HCT116 (cell line): ENCODE measurements around the gene ERGIC1. TPM values are rescaled to one million over a fixed set of nuclear protein-coding genes. Genes with fewer than 3 reads are reported as not detected.

Experiments
- ATAC-seq: fragments of 200-7000 bp; cut with Tn5 transposase; 2 replicates; pipeline ENCODE4 v1.9.1; 2020; ENCODE audit warnings: mild to moderate bottlenecking, moderate library complexity
- BruUV-seq: library from RNA; stranded (reverse); fragments of 400-500 nt; replicated peaks from 2 replicates; lab custom pipeline; 2021; lab: Mats Ljungman, UMichigan
- CTCF ChIA-PET: fragments of 300-600 bp; sonication (Branson Sonifier 250); formaldehyde crosslinking; loops from one replicate; lab custom pipeline; 2021; ENCODE audit warnings: antibody characterized with exemption; lab: Charles Lee
- POLR2A ChIA-PET: fragments of 300-600, 350-600 bp; sonication (Branson Sonifier 250); formaldehyde crosslinking; loops from one replicate; lab custom pipeline; 2021; ENCODE audit warnings: antibody characterized with exemption; lab: Charles Lee
- RAD21 ChIA-PET, 2 experiments: fragments of 300-600 bp; sonication (Branson Sonifier 250); formaldehyde crosslinking; loops; one replicate each; lab custom pipeline; 2023; ENCODE audit warnings: low total read pairs in 2 of 2; ENCODE audit not compliant: uncharacterized antibody in 2 of 2, unreplicated experiment in 2 of 2, low non-redundant PET in 1 of 2; lab: Charles Lee
- DNase-seq: peaks from one replicate; pipeline ENCODE4 v3.0.0-alpha.2; 2010; ENCODE audit warnings: low read depth, low spot score
- H2AFZ ChIP-seq: fragments of 200-600 bp; shearing (Covaris generic), sonication (generic); 2 replicates; pipeline ENCODE4 v1.6.1; 2017; ENCODE audit warnings: low read depth, mixed run types, mixed read lengths, antibody characterized with exemption, low read length; ENCODE audit not compliant: poor library complexity, severe bottlenecking
- H3K27ac ChIP-seq: 2 replicates; pipeline ENCODE4 v1.5.1; 2012; ENCODE audit warnings: low read depth, low read length
- H3K27me3 ChIP-seq: fragments of 200-600 bp; sonication (generic); 2 replicates; pipeline ENCODE4 v1.6.1; 2016; ENCODE audit warnings: mixed run types, low read length, mixed read lengths; ENCODE audit not compliant: insufficient read depth
- H3K36me3 ChIP-seq, 2 experiments: fragments of 200-500 bp in 1 of 2; fragments of 200-600 bp in 1 of 2; sonication (Bioruptor generic) in 1 of 2; sonication (generic) in 1 of 2; 2 replicates each; pipeline versions ENCODE4 v1.5.1 to v1.6.1; 2014 to 2016; ENCODE audit warnings: low read length in 2 of 2, inconsistent platforms in 1 of 2, mixed read lengths in 1 of 2, mixed run types in 1 of 2; ENCODE audit not compliant: insufficient read depth in 2 of 2, control insufficient read depth in 1 of 2
- H3K4me1 ChIP-seq, 2 experiments: fragments of 200-600 bp in 1 of 2; sonication (generic) in 1 of 2; 2 replicates each; pipeline versions ENCODE4 v1.5.1 to v1.6.1; 2012 to 2017; ENCODE audit warnings: low read length in 2 of 2, inconsistent platforms in 1 of 2, mild to moderate bottlenecking in 1 of 2, mixed read lengths in 1 of 2, mixed run types in 1 of 2, moderate library complexity in 1 of 2; ENCODE audit not compliant: insufficient read depth in 2 of 2, control insufficient read depth in 1 of 2
- H3K4me2 ChIP-seq: fragments of 200-600 bp; sonication (generic); 2 replicates; pipeline ENCODE4 v1.6.1; 2017; ENCODE audit warnings: mixed run types, low read length, mixed read lengths
- H3K4me3 ChIP-seq, 2 experiments: fragments of 200-600 bp in 1 of 2; sonication (generic) in 1 of 2; replicated peaks in 1 of 2; 2 replicates each; pipeline ENCODE4 v1.5.1; 2011 to 2016; ENCODE audit warnings: low read length in 2 of 2, control low read depth in 1 of 2, low read depth in 1 of 2, mild to moderate bottlenecking in 1 of 2, mixed read lengths in 1 of 2, mixed run types in 1 of 2
- H3K79me2 ChIP-seq: fragments of 200-600 bp; sonication (generic); 2 replicates; pipeline ENCODE4 v1.6.1; 2017; ENCODE audit warnings: mild to moderate bottlenecking, mixed run types, low read length, moderate library complexity, mixed read lengths; ENCODE audit not compliant: insufficient read depth
- H3K9ac ChIP-seq: fragments of 200-600 bp; sonication (generic); 2 replicates; pipeline ENCODE4 v1.6.1; 2016; ENCODE audit warnings: low read length, mixed read lengths
- H3K9me2 ChIP-seq: fragments of 200-600 bp; sonication (generic), shearing (Covaris generic); 2 replicates; pipeline ENCODE4 v1.6.1; 2017; ENCODE audit warnings: mixed run types, mild to moderate bottlenecking, moderate library complexity; ENCODE audit not compliant: insufficient read depth
- H3K9me3 ChIP-seq, 2 experiments: fragments of 200-500 bp in 1 of 2; fragments of 200-600 bp in 1 of 2; sonication (Bioruptor generic) in 1 of 2; sonication (generic) in 1 of 2; 2 replicates each; pipeline ENCODE4 v1.6.1; 2014 to 2017; ENCODE audit warnings: low read length in 2 of 2, mixed read lengths in 2 of 2, inconsistent platforms in 1 of 2, low read depth in 1 of 2, mild to moderate bottlenecking in 1 of 2, mixed run types in 1 of 2, moderate library complexity in 1 of 2; ENCODE audit not compliant: control insufficient read depth in 1 of 2, insufficient read depth in 1 of 2
- H4K20me1 ChIP-seq: fragments of 200-600 bp; sonication (generic), shearing (Covaris generic); 2 replicates; pipeline ENCODE4 v1.6.1; 2017; ENCODE audit warnings: mixed run types, mild to moderate bottlenecking, moderate library complexity; ENCODE audit not compliant: insufficient read depth
- ATF3 ChIP-seq: IDR thresholded peaks from 2 replicates; pipeline ENCODE4 v1.6.1; 2012
- ELF1 ChIP-seq: IDR thresholded peaks from 2 replicates; pipeline ENCODE4 v1.6.1; 2012; ENCODE audit warnings: low read depth, borderline replicate concordance
- EZH2phosphoT487 ChIP-seq: fragments of 200-600 bp; IDR thresholded peaks from 2 replicates; pipeline ENCODE4 v1.6.1; 2018; ENCODE audit warnings: antibody characterized with exemption, borderline replicate concordance
- FOSL1 ChIP-seq: IDR thresholded peaks from 2 replicates; pipeline ENCODE4 v1.6.1; 2012; ENCODE audit warnings: low read depth
- POLR2AphosphoS5 ChIP-seq: IDR thresholded peaks from 2 replicates; pipeline ENCODE4 v1.6.1; 2011; ENCODE audit warnings: mild to moderate bottlenecking, low read depth, low read length, moderate library complexity
- RAD21 ChIP-seq: IDR thresholded peaks from 2 replicates; pipeline ENCODE4 v1.6.1; 2012; ENCODE audit warnings: low read depth, mild to moderate bottlenecking
- SP1 ChIP-seq: IDR thresholded peaks from 2 replicates; pipeline ENCODE4 v1.6.1; 2012; ENCODE audit warnings: low read depth
- SRF ChIP-seq: IDR thresholded peaks from 2 replicates; pipeline ENCODE4 v1.6.1; 2012; ENCODE audit warnings: low read depth
- TCF7L2 ChIP-seq: IDR thresholded peaks from 2 replicates; pipeline ENCODE4 v1.7.0; 2011; ENCODE audit warnings: borderline replicate concordance, inconsistent platforms; ENCODE audit not compliant: insufficient read depth, insufficient read length; ENCODE audit errors: extremely low read depth
- YY1 ChIP-seq: IDR thresholded peaks from 2 replicates; pipeline ENCODE4 v1.6.1; 2011; ENCODE audit warnings: low read length, low read depth, moderate library complexity, mild to moderate bottlenecking; ENCODE audit not compliant: insufficient replicate concordance; ENCODE audit errors: extremely low read depth
- ZFX ChIP-seq: fragments of 450-650 bp; IDR thresholded peaks from 2 replicates; pipeline ENCODE4 v1.6.1; 2017
- ZNF274 ChIP-seq: fragments of 200-500 bp; sonication (Bioruptor generic); IDR thresholded peaks from 2 replicates; pipeline ENCODE4 v1.6.1; 2014; ENCODE audit warnings: mild to moderate bottlenecking, low read depth, low read length, inconsistent platforms
- intact Hi-C: fragments of 100-400 bp; cut with micrococcal nuclease; formaldehyde crosslinking; loops from 2 replicates; pipeline ENCODE4 v1.10.0; 2022
- total RNA-seq: library from RNA; stranded (reverse); gene quantifications from one replicate; pipeline ENCODE4 v1.2.1, GENCODE V29; 2021; ENCODE audit not compliant: unreplicated experiment

Gene ERGIC1
- total RNA-seq, 1 experiment from 2014 or later = 73.3 TPM

GRCh38 chr5:172858511-172858989 lies 24.5 kb downstream of the ERGIC1 start:
- intact Hi-C loops = no loop called here
- Histone ChIP-seq H3K27ac (no peak overlapping the region), H3K4me3 (no peak overlapping the region), H3K4me1 (peaks cover 6 to 29% of the 10 kb centered on the region in 2 experiments), H3K79me2 (peaks cover 8% of the 10 kb centered on the region; the same call in 1 of the 2 replicates), H2AFZ (no peak overlapping the region), H3K36me3 (no peaks in the 10 kb centered on the region), H3K4me2 (0 out of 2 replicates have a peak overlapping the region, but pooled peaks have one; percentile 4), H4K20me1 (no peaks in the 10 kb centered on the region), H3K9me2 (no peaks in the 10 kb centered on the region), H3K9ac (no peak overlapping the region), H3K27me3 (no peaks in the 10 kb centered on the region), H3K9me3 (no peaks in the 10 kb centered on the region)
- DNase-seq (no peak), ATAC-seq (no peak)
- TF ChIP-seq FOSL1 (no peak), ATF3 (no peak), ZFX (no peak), POLR2AphosphoS5 (no peak), YY1 (no peak), RAD21 (no peak), ELF1 (no peak), SRF (no peak), ZNF274 (no peak), SP1 (no peak), TCF7L2 (no peak), EZH2phosphoT487 (no peak)
- POLR2A ChIA-PET = no interaction called here
- BruUV-seq = no TSS peak
- CTCF ChIA-PET = no interaction called here
- RAD21 ChIA-PET = no interaction called here
